Prostate gland (tissue), 2 donors: ENCODE measurements around the gene SHISAL2A. TPM values are rescaled to one million over a fixed set of nuclear protein-coding genes. Genes with fewer than 3 reads are reported as not detected.

ENCODE experiments used
- DNase-seq: peaks from one replicate; pipeline ENCODE4 v3.0.0-alpha.2; 2019; ENCODE audit warnings: low spot score
- H3K27ac ChIP-seq, 2 donors: fragments of 200-600 bp; sonication (generic); 2 replicates each; pipeline ENCODE4 v1.5.1; 2017 to 2019
- H3K27me3 ChIP-seq: fragments of 200-600 bp; sonication (generic); replicated peaks from 2 replicates; pipeline ENCODE4 v1.5.1; 2019; ENCODE audit not compliant: insufficient read depth
- H3K36me3 ChIP-seq, 2 donors: fragments of 200-600 bp; sonication (generic); 1 replicate in 1 of 2; 2 replicates in 1 of 2; pipeline versions ENCODE4 v1.5.1 to v1.8.1; 2017 to 2019
- H3K4me1 ChIP-seq: fragments of 200-600 bp; sonication (generic); replicated peaks from 2 replicates; pipeline ENCODE4 v1.5.1; 2019
- H3K4me3 ChIP-seq, 2 donors: fragments of 200-600 bp; sonication (generic); 2 replicates each; pipeline ENCODE4 v1.5.1; 2017 to 2019
- H3K9me3 ChIP-seq: fragments of 200-600 bp; sonication (generic); 2 replicates; pipeline ENCODE4 v1.5.1; 2017
- POLR2A ChIP-seq: fragments of 450-650 bp; IDR thresholded peaks from one replicate; pipeline ENCODE4 v1.6.1; 2016; ENCODE audit warnings: antibody characterized with exemption, mild to moderate bottlenecking
- POLR2AphosphoS5 ChIP-seq: sonication (generic); formaldehyde crosslinking; IDR thresholded peaks from one replicate; pipeline ENCODE4 v1.6.1; 2017; ENCODE audit warnings: antibody characterized with exemption
- WGBS: methylation state at CpG from one replicate; pipeline ENCODE4 v1.1.5; 2018; 5-methylcytosine and 5-hydroxymethylcytosine counted together
- intact Hi-C: fragments of 100-400 bp; cut with DNase I; formaldehyde crosslinking; loops from one replicate; pipeline ENCODE4 v1.14.2; 2022
- total RNA-seq, 2 donors: library from RNA; depleted of rRNA; stranded (reverse); fragments of >200 nt; gene quantifications; one replicate each; pipeline ENCODE4 v1.1.0, GENCODE V29; 2016
- TF ChIP-seq, protein P1 (sequence below), 4 experiments: fragments of 200-600 bp in 2 of 4; fragments of 450-650 bp in 2 of 4; sonication (generic) in 2 of 4; IDR thresholded peaks; 1 replicate in 3 of 4; 2 replicates in 1 of 4; pipeline ENCODE4 v1.5.1; 2016 to 2019; ENCODE audit warnings: antibody characterized with exemption in 4 of 4, mild to moderate bottlenecking in 2 of 4, moderate library complexity in 2 of 4

Gene SHISAL2A
- 1 to 10 TPM; 1.0 to 2.6 TPM for total RNA-seq

DNA sequence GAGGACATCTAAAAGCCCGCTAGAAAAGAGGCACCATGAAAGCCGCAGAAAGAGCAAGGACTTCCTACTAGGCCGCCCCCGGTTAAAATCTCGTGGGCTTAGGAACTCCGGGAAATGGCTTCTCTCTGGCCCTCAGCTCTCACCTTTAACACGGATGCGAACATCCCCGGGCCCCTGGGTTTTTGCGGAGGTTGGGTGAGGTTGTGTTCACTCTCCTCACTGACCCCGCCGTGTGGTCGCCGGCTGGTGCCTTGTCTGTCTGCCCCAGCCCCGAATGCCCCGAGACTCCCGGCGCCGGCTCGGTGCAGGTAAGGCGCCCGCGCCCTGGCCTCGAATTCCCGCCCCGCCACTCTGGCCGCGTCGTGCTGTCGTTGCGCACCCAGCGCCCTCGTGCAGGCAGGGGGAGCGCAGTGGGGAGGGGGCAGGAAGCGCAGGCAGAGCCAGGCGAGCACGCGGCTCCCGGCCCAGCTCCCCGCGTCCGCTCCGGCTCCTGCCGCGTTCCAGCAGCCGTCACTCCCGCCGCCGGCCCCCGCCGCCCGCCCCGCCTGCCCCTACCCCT, at the start of gene SHISAL2A:
Gene SHISAL2A (plus strand): TSS at position 437 of the 559 bp plus-strand sequence. CDS start 326 bp downstream, outside the sequence.
- DNase-seq: no peak
- Histone ChIP-seq H3K4me3 (peak within 1 kb of the TSS; percentile 25 to 36), H3K27ac (no peak within 1 kb of the TSS), H3K36me3 (no peaks in the 10 kb centered on the region), H3K9me3 (no peaks in the 10 kb centered on the region), H3K27me3 (peaks cover 4% of the 10 kb centered on the region), H3K4me1 (no peaks in the 10 kb centered on the region)
- WGBS: 22% methylated on average over 45 of the region's 53 CpGs
- intact Hi-C loops: no loop called here
- TF ChIP-seq POLR2A (no peak), POLR2AphosphoS5 (no peak)
- TF ChIP-seq, protein P1, sequence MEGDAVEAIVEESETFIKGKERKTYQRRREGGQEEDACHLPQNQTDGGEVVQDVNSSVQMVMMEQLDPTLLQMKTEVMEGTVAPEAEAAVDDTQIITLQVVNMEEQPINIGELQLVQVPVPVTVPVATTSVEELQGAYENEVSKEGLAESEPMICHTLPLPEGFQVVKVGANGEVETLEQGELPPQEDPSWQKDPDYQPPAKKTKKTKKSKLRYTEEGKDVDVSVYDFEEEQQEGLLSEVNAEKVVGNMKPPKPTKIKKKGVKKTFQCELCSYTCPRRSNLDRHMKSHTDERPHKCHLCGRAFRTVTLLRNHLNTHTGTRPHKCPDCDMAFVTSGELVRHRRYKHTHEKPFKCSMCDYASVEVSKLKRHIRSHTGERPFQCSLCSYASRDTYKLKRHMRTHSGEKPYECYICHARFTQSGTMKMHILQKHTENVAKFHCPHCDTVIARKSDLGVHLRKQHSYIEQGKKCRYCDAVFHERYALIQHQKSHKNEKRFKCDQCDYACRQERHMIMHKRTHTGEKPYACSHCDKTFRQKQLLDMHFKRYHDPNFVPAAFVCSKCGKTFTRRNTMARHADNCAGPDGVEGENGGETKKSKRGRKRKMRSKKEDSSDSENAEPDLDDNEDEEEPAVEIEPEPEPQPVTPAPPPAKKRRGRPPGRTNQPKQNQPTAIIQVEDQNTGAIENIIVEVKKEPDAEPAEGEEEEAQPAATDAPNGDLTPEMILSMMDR (IDR thresholded peaks at IDR 0.05): no peak

DNA sequence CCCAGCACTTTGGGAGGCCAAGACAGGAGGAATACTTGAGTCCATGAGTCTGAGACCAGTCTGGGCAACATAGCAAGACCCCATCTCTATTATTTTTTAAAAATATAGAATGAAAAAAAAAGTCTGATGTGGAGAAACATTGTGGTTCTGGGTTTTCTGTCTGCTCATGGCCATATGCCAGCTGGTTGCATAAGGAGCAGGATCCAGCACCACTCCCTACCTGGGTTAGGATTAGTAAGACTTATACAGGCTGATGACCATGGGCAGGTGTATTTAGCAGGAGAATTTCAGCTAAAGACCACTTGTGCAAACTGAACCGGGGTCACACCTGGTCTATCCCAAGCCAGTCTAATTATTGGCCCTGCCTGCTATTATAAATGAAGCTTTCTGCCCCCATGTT, 47.5 kb upstream of the SHISAL2A start:
- no peak for DNase-seq
- H3K27ac ChIP-seq: no peak overlapping the region
- no peaks in the 10 kb centered on the region for H3K27me3 ChIP-seq
- no peaks in the 10 kb centered on the region for H3K36me3 ChIP-seq
- intact Hi-C loops: no loop called here
- H3K4me1 ChIP-seq: no peaks in the 10 kb centered on the region
- TF ChIP-seq, protein P1 (IDR thresholded peaks at IDR 0.05): no peak
- TF ChIP-seq POLR2AphosphoS5 (no peak), POLR2A (no peak)
- H3K4me3 ChIP-seq: no peak overlapping the region
- WGBS: 88% methylated on average over 1 of the region's 1 CpG
- H3K9me3 ChIP-seq: no peaks in the 10 kb centered on the region

DNA sequence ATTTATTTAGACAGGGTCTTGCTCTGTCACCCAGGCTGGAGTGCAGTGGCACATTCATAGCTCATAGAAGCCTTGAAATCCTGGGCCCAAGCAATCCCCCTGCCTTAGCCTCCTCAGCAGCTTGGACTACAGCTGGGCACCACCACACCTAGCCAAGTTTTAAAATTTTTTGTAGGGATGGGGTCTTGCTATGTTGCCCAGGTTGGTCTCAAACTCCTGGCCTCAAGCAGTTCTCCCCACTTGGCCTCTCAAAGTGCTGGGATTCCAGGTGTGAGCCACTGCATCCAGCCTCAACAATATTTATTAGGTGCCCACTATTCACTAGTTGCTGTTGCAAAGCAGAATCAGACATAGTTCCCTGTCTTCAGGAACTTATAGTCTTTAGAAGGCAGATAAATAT, 44.9 kb upstream of the SHISAL2A start:
- Histone ChIP-seq H3K36me3 (no peaks in the 10 kb centered on the region), H3K27ac (no peak overlapping the region), H3K4me1 (no peaks in the 10 kb centered on the region), H3K9me3 (no peaks in the 10 kb centered on the region), H3K27me3 (no peaks in the 10 kb centered on the region), H3K4me3 (no peak overlapping the region)
- DNase-seq: no peak
- intact Hi-C loops: no loop called here
- TF ChIP-seq, protein P1 (IDR thresholded peaks at IDR 0.05): no peak
- no peak for TF ChIP-seq POLR2AphosphoS5

DNA sequence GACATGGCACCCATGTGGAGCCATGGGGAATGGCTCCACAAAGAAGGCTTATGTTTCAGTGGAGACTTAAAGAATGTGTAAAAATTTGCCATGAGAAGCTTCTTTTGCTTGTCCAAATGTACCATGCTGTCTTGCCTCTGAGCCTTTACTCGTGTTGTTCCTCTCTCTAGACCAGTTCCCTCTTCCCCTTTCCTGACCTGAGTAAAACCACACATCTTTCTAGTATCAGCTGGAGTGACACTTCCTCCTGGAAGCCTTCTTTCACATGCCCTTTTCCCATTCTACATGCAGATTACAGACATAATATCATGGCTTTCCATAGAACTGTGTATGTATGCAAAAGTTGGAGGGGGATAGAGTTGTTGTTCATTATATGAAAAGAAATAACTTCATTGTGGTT, 44.4 kb upstream of the SHISAL2A start:
- intact Hi-C loops: no loop called here
- Histone ChIP-seq H3K4me1 (no peaks in the 10 kb centered on the region), H3K9me3 (no peaks in the 10 kb centered on the region), H3K27ac (no peak overlapping the region), H3K27me3 (no peaks in the 10 kb centered on the region), H3K36me3 (no peaks in the 10 kb centered on the region), H3K4me3 (no peak overlapping the region)
- 83% methylated on average over 1 of the region's 1 CpG for WGBS
- DNase-seq: no peak
- TF ChIP-seq, protein P1 (IDR thresholded peaks at IDR 0.05): no peak
- no peak for TF ChIP-seq POLR2A
- TF ChIP-seq POLR2AphosphoS5: no peak

DNA sequence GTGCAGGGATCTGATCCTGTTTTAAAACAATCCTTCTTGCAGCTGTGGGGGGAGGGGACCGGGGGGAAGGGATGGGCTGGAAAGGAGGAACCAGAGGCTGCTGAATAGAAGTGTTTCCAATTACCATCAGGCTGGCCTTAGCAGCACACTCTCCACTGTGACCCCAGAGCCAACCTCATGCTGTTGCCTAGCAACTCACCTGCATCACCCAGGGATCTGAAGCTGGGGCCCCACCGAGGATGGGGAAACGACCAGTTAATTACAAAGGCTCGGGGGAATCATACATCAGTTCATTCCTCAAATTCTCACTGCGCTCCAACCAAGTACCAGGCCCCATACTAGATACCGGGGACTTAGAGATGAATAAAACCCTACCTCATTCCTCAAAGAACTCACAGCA, 42.7 kb upstream of the SHISAL2A start:
- Histone ChIP-seq H3K4me1 (no peaks in the 10 kb centered on the region), H3K36me3 (no peaks in the 10 kb centered on the region), H3K9me3 (no peaks in the 10 kb centered on the region), H3K27ac (no peak overlapping the region), H3K4me3 (no peak overlapping the region), H3K27me3 (no peaks in the 10 kb centered on the region)
- WGBS: 44% methylated on average over 6 of the region's 6 CpGs
- intact Hi-C loops: no loop called here
- no peak for DNase-seq
- TF ChIP-seq, protein P1 (IDR thresholded peaks at IDR 0.05): no peak
- TF ChIP-seq POLR2AphosphoS5 (no peak), POLR2A (no peak)
